ENCODE data around the gene LRRC66.

- no peak for TF ChIP-seq YY1 (IDR thresholded peaks at IDR 0.05; ENCODE audit: low read depth)
- TF ChIP-seq CEBPB (IDR thresholded peaks at IDR 0.05): no peak
- TF ChIP-seq EP300 (IDR thresholded peaks at IDR 0.05; ENCODE audit: borderline replicate concordance): no peak
- no peak for TF ChIP-seq MAX (IDR thresholded peaks at IDR 0.05)
- peak; percentile 11; the same call in 1 of the 2 replicates for TF ChIP-seq RAD21 (IDR thresholded peaks at IDR 0.05; ENCODE audit: low read depth)
- TF ChIP-seq REST (IDR thresholded peaks at IDR 0.05; ENCODE audit: low read depth): no peak
- no peak for TF ChIP-seq NFIC (IDR thresholded peaks at IDR 0.05)
- TF ChIP-seq TAF1 (IDR thresholded peaks at IDR 0.05; ENCODE audit: low read depth): no peak
- TF ChIP-seq TCF12 (IDR thresholded peaks at IDR 0.05; ENCODE audit: low read depth): no peak
Observed at GRCh38 chr4:52015366-52015765, 4.8 kb downstream of the LRRC66 start.
